Kidney (tissue), 14 donors: ENCODE data around the gene TNFAIP8. TPM values are rescaled to one million over a fixed set of nuclear protein-coding genes. Genes with fewer than 3 reads are reported as not detected.

ENCODE experiments used
- DNase-seq, 5 donors: peaks; one replicate each; pipeline ENCODE4 v3.0.0-alpha.2; 2013 to 2020
- FAIRE-seq: peaks from 2 replicates; lab custom pipeline; 2012; peaks lifted over from hg19 to GRCh38; lab: Jason Lieb, UNC
- H3K27ac ChIP-seq, 2 donors: one replicate each; pipeline ENCODE4 v1.7.0; 2013; ENCODE audit warnings: low read depth in 2 of 2, low read length in 2 of 2, inconsistent platforms in 1 of 2
- H3K27me3 ChIP-seq: one replicate; pipeline ENCODE4 v1.7.1; 2013; ENCODE audit warnings: low read length, inconsistent platforms; ENCODE audit not compliant: control insufficient read depth, insufficient read depth
- H3K36me3 ChIP-seq, 3 donors: one replicate each; pipeline versions ENCODE4 v1.7.0 to v1.7.1; 2013; ENCODE audit warnings: low read length in 3 of 3, control low read depth in 1 of 3, inconsistent platforms in 1 of 3; ENCODE audit not compliant: insufficient read depth in 3 of 3, control insufficient read depth in 2 of 3
- H3K4me1 ChIP-seq, 3 donors: one replicate each; pipeline versions ENCODE4 v1.7.0 to v1.7.1; 2013; ENCODE audit warnings: low read length in 3 of 3, inconsistent platforms in 1 of 3, low read depth in 1 of 3; ENCODE audit not compliant: control insufficient read depth in 2 of 3, insufficient read depth in 2 of 3
- H3K4me3 ChIP-seq, 3 donors: one replicate each; pipeline versions ENCODE4 v1.7.0 to v1.8.1; 2013; ENCODE audit warnings: low read length in 3 of 3, control low read depth in 1 of 3, inconsistent platforms in 1 of 3
- H3K9ac ChIP-seq, 3 donors: one replicate each; pipeline versions ENCODE4 v1.7.0 to v1.7.1; 2013; ENCODE audit warnings: low read length in 3 of 3, control low read depth in 1 of 3, inconsistent platforms in 1 of 3
- H3K9me3 ChIP-seq, 3 donors: one replicate each; pipeline versions ENCODE4 v1.7.0 to v1.7.1; 2013; ENCODE audit warnings: low read length in 3 of 3, control low read depth in 1 of 3, inconsistent platforms in 1 of 3; ENCODE audit not compliant: control insufficient read depth in 2 of 3, insufficient read depth in 1 of 3
- CTCF ChIP-seq: IDR thresholded peaks from 3 replicates; pipeline ENCODE4 v1.5.1; 2012; ENCODE audit warnings: mild to moderate bottlenecking, moderate library complexity, borderline replicate concordance; ENCODE audit not compliant: insufficient read depth; ENCODE audit errors: extremely low read depth
- intact Hi-C: fragments of 100-400 bp; cut with DNase I; formaldehyde crosslinking; loops from one replicate; pipeline ENCODE4 v1.11.1; 2022
- polyA plus RNA-seq: library from polyadenylated mRNA; stranded (reverse); fragments of 350-450 nt; fragmentation: Illumina TruSeq; extraction: RNeasy Lipid Tissue Mini Kit (QIAGEN cat#74804); gene quantifications from one replicate; pipeline ENCODE4 v1.2.3, GENCODE V29; 2014; ENCODE audit warnings: low read depth, low replicate concordance; ENCODE audit not compliant: insufficient read depth
- total RNA-seq: library from RNA; stranded (reverse); fragmentation: NEBNext Ultra II Directional; extraction: Animal tissue kit (Norgen Biotek cat#: 25700); gene quantifications from one replicate; pipeline ENCODE4 v1.2.1, GENCODE V29; 2021
- donor health status: control.
- donor health status: control.
- donor health status: control.
- donor health status: control.
- donor health status: control.
- donor health status: DM: yes; HTN: yes; CAD: no.
- donor health status: Normal renal cell carcinoma (clear cell type).

The TNFAIP8 gene
- total and polyA plus RNA-seq, 2 donors from 2014 or later: 13.3 to 41.5 TPM

DNA sequence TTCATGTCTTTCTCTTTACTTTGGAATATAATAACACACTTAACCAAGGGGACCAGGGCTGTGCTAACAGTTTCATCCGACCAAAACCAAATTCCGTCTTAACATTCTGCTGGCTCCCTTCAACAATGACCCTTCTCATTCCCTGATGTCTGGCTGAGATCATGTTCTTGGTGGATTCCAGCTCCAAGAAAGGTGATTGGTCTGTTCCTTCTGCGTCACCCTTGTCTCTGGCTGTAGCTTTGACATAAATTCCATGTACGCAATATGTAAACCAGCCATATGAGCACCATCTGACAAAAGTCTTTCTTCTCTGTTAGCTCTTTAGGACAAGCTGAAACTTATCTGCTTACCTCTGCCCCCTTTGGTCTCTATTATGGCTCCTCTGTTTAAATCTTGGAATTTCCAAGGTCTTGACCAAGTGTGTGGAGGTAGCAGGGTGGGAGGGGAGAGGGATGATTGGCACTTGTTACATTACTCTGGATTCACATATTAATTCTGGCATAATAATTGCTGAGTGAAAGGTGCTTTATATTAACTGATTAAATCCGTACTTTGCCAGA, 50.8 kb downstream of the TNFAIP8 start:
- no peaks in the 10 kb centered on the region for H3K27me3 ChIP-seq
- FAIRE-seq (no peak), DNase-seq (no peak)
- intact Hi-C loops: no loop called here
- H3K4me3 ChIP-seq: no peak overlapping the region
- no peaks in the 10 kb centered on the region for H3K9me3 ChIP-seq
- no peak for TF ChIP-seq CTCF
- no peak overlapping the region for H3K9ac ChIP-seq
- H3K27ac ChIP-seq: no peak overlapping the region
- peaks cover 0 to 5% (median 0%) of the 10 kb centered on the region in 3 donors for H3K4me1 ChIP-seq
- no peaks in the 10 kb centered on the region for H3K36me3 ChIP-seq

DNA sequence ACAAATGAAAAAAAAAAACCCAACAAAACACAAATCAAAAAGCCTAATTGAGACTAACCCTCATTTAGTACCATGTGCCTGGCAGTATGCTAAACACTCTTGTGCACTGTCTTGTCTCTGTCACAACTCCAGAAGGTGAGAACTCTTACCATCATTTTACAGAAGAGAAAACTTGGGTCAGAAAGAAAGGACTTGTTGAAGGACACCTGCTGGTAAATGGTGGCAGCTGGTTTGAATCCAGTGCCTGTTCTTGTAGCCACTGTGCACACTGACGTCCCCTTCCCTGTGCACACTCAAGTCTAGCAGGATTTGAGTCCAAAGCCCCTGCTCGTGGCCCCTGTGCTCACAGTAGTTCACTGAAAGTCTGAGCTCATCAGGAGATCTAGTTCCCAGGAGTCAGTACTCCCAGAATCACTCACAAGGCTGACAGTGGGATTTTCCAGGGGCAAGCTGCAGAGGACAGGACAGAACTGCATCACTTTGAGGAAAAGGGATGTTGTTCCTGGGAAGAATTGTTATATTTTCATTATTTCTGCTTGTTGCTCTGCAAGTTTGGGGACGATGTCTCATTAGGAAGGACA, 53.5 kb downstream of the TNFAIP8 start:
- intact Hi-C loops: no loop called here
- FAIRE-seq: no peak
- Histone ChIP-seq H3K4me3 (no peak overlapping the region), H3K9ac (no peak overlapping the region), H3K27me3 (no peaks in the 10 kb centered on the region), H3K9me3 (no peaks in the 10 kb centered on the region), H3K27ac (no peak overlapping the region), H3K36me3 (no peaks in the 10 kb centered on the region), H3K4me1 (peaks cover 0 to 6% (median 0%) of the 10 kb centered on the region in 3 donors)
- TF ChIP-seq CTCF: no peak
- no peak for DNase-seq

- no peak for FAIRE-seq
- Histone ChIP-seq H3K27me3 (no peaks in the 10 kb centered on the region), H3K4me3 (no peak overlapping the region), H3K4me1 (peaks cover 0 to 6% (median 0%) of the 10 kb centered on the region in 3 donors), H3K27ac (no peak overlapping the region), H3K36me3 (no peaks in the 10 kb centered on the region), H3K9ac (no peak overlapping the region), H3K9me3 (no peaks in the 10 kb centered on the region)
- no peak for TF ChIP-seq CTCF
- no peak for DNase-seq
- intact Hi-C loops: no loop called here
Measured at GRCh38 chr5:119410448-119411159, 54.8 kb downstream of the TNFAIP8 start.
